Measurements from ENCODE around the gene MED8. TPM values are rescaled to one million over a fixed set of nuclear protein-coding genes. Genes with fewer than 3 reads are reported as not detected.
A peak's percentile ranks its signal among the peaks of the same experiment; 100 is the strongest.

The MED8 gene
- total and polyA plus RNA-seq, 9 of the 15 experiments (the other 6 are each of a cell fraction or from before 2014, with no cell fraction given), result 23.0 to 120 (median 56.4) TPM

GRCh38 chr1:43414634-43415223 lies 25.1 kb upstream of the MED8 start (continued):
- 0 out of 2 replicates have a peak, but pooled peaks have one; percentile 20 for TF ChIP-seq TOE1 (IDR thresholded peaks at IDR 0.05; ENCODE audit: borderline replicate concordance)
- no peak for TF ChIP-seq TOE1 (CRISPR knock-in tag; IDR thresholded peaks at IDR 0.05; ENCODE audit: borderline replicate concordance, low read depth)
- TF ChIP-seq RFX1 (IDR thresholded peaks at IDR 0.05), result peak; percentile 28
- no peak for TF ChIP-seq ZNF639 (CRISPR knock-in tag; conservative IDR thresholded peaks at IDR 0.05 in 1 of 2, IDR thresholded peaks at IDR 0.05 in 1 of 2)
- TF ChIP-seq TAF7 (tag; IDR thresholded peaks at IDR 0.05), result no peak
- no peak for TF ChIP-seq CEBPB (tag; IDR thresholded peaks at IDR 0.05)
- TF ChIP-seq NFIX (CRISPR knock-in tag; IDR thresholded peaks at IDR 0.05; ENCODE audit: low read depth), result no peak
- TF ChIP-seq, protein P1, sequence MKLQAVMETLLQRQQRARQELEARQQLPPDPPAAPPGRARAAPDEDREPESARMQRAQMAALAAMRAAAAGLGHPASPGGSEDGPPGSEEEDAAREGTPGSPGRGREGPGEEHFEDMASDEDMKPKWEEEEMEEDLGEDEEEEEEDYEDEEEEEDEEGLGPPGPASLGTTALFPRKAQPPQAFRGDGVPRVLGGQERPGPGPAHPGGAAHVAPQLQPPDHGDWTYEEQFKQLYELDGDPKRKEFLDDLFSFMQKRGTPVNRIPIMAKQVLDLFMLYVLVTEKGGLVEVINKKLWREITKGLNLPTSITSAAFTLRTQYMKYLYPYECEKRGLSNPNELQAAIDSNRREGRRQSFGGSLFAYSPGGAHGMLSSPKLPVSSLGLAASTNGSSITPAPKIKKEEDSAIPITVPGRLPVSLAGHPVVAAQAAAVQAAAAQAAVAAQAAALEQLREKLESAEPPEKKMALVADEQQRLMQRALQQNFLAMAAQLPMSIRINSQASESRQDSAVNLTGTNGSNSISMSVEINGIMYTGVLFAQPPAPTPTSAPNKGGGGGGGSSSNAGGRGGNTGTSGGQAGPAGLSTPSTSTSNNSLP (IDR thresholded peaks at IDR 0.05; ENCODE audit: borderline replicate concordance, low read depth, low read length), result no peak
- TF ChIP-seq ARID2 (IDR thresholded peaks at IDR 0.05), result peak; percentile 94
- TF ChIP-seq SRSF7 (optimal IDR thresholded peaks at IDR 0.05; ENCODE audit: low read depth, low read length), result no peak
- peak in 1 of 2 experiments; percentile 47; a peak in 1 of 4 replicates for TF ChIP-seq NONO (IDR thresholded peaks at IDR 0.05; ENCODE audit: low read depth in 2 of 2, low read length in 1 of 2)
- no peak for TF ChIP-seq HLTF (IDR thresholded peaks at IDR 0.05)
- TF ChIP-seq, protein P2, sequence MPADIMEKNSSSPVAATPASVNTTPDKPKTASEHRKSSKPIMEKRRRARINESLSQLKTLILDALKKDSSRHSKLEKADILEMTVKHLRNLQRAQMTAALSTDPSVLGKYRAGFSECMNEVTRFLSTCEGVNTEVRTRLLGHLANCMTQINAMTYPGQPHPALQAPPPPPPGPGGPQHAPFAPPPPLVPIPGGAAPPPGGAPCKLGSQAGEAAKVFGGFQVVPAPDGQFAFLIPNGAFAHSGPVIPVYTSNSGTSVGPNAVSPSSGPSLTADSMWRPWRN (IDR thresholded peaks at IDR 0.05; ENCODE audit: low read depth), result no peak
- TF ChIP-seq, protein P3, sequence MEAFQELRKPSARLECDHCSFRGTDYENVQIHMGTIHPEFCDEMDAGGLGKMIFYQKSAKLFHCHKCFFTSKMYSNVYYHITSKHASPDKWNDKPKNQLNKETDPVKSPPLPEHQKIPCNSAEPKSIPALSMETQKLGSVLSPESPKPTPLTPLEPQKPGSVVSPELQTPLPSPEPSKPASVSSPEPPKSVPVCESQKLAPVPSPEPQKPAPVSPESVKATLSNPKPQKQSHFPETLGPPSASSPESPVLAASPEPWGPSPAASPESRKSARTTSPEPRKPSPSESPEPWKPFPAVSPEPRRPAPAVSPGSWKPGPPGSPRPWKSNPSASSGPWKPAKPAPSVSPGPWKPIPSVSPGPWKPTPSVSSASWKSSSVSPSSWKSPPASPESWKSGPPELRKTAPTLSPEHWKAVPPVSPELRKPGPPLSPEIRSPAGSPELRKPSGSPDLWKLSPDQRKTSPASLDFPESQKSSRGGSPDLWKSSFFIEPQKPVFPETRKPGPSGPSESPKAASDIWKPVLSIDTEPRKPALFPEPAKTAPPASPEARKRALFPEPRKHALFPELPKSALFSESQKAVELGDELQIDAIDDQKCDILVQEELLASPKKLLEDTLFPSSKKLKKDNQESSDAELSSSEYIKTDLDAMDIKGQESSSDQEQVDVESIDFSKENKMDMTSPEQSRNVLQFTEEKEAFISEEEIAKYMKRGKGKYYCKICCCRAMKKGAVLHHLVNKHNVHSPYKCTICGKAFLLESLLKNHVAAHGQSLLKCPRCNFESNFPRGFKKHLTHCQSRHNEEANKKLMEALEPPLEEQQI (IDR thresholded peaks at IDR 0.05), result no peak
- no peak for TF ChIP-seq TBL1XR1 (IDR thresholded peaks at IDR 0.05; ENCODE audit: low read length in 2 of 2)
- TF ChIP-seq ETV5 (CRISPR knock-in tag; IDR thresholded peaks at IDR 0.05; ENCODE audit: low read depth), result 0 out of 2 replicates have a peak, but pooled peaks have one; percentile 15
- TF ChIP-seq ELF1 (tag; IDR thresholded peaks at IDR 0.05), result no peak
- TF ChIP-seq ZNF316 (IDR thresholded peaks at IDR 0.05), result no peak
- TF ChIP-seq, protein P4, sequence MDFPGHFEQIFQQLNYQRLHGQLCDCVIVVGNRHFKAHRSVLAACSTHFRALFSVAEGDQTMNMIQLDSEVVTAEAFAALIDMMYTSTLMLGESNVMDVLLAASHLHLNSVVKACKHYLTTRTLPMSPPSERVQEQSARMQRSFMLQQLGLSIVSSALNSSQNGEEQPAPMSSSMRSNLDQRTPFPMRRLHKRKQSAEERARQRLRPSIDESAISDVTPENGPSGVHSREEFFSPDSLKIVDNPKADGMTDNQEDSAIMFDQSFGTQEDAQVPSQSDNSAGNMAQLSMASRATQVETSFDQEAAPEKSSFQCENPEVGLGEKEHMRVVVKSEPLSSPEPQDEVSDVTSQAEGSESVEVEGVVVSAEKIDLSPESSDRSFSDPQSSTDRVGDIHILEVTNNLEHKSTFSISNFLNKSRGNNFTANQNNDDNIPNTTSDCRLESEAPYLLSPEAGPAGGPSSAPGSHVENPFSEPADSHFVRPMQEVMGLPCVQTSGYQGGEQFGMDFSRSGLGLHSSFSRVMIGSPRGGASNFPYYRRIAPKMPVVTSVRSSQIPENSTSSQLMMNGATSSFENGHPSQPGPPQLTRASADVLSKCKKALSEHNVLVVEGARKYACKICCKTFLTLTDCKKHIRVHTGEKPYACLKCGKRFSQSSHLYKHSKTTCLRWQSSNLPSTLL (IDR thresholded peaks at IDR 0.05), result no peak
- no peak for TF ChIP-seq BCOR (IDR thresholded peaks at IDR 0.05)
- no peak for TF ChIP-seq ZNF785 (CRISPR knock-in tag; IDR thresholded peaks at IDR 0.05)
- TF ChIP-seq NCOA1 (IDR thresholded peaks at IDR 0.05; ENCODE audit: low read depth), result no peak
